HG03469 (cell line): ENCODE measurements around the gene PLXNA2.

Source experiments
- ATAC-seq: cut with Tn5 transposase; IDR thresholded peaks from one replicate; pipeline ENCODE4 v1.9.1; 2021; ENCODE audit warnings: mild to moderate bottlenecking, moderate library complexity, moderate number of reproducible peaks; ENCODE audit not compliant: unreplicated experiment

The PLXNA2 gene

DNA sequence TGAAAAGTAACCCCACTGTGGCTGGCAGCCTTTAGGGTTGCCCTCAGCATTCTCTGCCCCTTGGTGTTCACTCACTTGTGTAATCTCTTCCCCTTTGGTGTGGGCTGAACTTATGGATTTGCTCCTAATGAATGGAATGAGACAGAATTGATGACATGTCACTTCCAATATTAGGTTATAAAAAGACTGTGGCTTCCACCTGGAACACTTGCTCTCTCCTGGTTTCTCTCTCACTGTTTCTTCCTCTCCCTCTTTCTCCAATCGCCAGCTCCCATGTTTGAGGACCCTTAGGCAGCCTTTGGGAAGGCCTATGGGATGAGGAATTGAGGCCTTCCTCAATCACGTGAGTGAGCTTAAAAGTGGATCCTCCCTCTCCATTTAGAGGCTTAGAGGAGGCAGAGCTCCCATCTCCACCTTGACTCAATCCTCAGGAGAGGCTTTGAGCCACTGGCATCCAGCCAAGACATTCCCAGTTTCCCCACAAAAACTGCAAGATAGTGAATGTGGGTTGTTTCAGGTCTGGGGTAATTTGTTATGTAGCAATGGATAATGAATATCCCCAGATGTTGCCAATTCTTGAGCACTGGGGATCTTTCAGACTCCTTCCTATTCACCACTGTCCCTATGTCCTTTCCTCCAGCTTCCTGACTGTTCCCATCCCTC is 237.8 kb downstream of the PLXNA2 start:
- no peak for ATAC-seq

DNA sequence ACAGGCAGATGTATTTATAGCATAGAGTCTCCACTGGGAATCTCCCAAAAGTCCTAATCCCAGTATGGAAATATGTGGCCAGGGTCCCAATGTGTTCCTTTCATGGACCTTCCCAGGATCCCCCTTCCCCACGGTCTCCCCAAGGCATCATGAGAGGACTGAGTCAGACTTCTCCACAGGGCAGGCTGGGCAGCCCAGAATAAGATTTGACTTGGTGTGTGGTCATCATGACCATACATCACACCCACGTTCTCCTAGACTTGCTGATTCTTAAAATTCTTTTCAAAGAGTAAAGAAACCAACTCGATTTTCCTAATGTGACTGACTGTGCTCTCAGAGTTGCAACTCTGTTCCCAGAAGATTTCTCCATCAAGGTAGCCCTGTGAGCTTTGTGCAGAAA is 239.3 kb downstream of the PLXNA2 start:
- no peak for ATAC-seq

DNA sequence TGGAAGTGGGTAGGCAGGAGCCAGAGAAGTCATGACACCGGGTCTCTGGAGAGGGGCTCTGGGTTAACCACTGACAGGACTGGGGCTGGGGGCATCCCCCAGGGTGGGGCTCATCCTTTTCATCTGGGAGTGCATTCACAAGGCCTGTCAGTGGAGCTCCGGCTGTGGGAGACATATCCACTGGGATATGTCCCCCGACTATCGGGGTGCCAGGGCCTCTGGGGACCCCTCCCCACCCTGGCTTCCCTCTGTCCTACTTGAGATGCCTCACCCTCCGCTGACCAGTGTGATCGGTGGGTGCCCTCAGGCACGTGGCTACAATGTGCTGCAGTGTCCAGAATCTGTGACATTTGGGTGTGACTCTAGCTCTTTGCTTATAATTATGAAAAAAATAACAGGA is 240.9 kb downstream of the PLXNA2 start:
- no peak for ATAC-seq

- no peak for ATAC-seq
Measured at GRCh38 chr1:208002672-208003071, 241.5 kb downstream of the PLXNA2 start.

DNA sequence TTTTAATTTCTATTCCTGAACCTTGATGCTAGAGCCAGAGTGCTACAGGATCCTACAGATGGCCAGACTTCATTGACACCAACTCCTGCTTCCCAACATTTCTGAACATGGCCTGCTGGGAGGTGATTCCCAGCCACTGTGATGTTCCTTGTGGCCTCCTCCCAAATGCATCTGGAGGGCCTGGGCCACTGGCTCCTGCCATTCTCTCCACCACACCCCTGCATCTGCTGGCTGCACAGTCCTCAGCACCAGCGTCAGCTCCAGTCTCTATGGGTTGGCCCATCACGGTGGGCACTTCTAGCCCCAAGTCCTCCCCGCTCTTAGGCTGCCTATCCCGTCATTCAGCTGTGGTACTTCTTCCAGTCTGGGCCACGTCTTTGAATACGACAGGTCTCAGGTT is 242.1 kb downstream of the PLXNA2 start:
- no peak for ATAC-seq

GRCh38 chr1:208000504-208000903 is 243.7 kb downstream of the PLXNA2 start:
- ATAC-seq, result no peak

DNA sequence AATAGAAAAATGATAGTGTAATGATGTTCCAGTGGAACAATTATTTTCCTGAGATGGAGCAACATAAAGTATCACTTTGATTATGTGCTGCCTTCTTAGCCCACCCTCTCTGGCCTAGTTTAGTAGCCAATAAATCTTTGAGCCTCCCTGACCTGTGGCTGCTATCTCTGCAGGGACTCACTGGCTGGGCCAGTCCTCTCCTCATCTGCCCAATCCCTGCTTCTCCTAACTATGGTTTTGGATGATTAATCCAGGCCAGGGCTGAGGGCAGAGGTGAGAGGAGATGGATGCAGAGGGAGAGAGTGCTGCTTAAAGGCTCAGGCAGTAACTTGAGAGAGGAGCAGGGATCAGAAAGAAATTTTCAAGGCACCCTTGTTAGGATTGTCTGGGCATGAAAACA is 244.2 kb downstream of the PLXNA2 start:
- no peak for ATAC-seq

GRCh38 chr1:207999274-207999915 is 244.8 kb downstream of the PLXNA2 start:
- no peak for ATAC-seq

DNA sequence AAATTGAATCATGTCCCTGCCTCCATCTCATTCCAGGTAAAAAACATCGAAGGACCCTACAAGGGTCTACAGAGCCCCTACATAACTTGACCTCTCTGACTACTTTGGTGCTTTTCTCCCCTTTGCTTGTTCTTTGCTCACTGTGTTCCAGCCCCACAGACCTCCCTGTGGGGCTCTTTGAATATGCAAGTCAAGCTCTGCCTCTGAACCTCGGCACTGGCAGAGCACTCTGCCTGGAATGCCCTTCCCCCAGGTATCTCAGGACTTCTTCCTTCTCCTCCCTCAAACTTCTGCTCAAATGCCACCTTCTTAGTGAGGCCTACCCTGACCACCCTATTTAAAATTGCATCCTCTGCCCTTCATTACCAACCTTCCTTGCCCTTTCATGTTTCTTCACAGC is 245.5 kb downstream of the PLXNA2 start:
- ATAC-seq, result no peak

DNA sequence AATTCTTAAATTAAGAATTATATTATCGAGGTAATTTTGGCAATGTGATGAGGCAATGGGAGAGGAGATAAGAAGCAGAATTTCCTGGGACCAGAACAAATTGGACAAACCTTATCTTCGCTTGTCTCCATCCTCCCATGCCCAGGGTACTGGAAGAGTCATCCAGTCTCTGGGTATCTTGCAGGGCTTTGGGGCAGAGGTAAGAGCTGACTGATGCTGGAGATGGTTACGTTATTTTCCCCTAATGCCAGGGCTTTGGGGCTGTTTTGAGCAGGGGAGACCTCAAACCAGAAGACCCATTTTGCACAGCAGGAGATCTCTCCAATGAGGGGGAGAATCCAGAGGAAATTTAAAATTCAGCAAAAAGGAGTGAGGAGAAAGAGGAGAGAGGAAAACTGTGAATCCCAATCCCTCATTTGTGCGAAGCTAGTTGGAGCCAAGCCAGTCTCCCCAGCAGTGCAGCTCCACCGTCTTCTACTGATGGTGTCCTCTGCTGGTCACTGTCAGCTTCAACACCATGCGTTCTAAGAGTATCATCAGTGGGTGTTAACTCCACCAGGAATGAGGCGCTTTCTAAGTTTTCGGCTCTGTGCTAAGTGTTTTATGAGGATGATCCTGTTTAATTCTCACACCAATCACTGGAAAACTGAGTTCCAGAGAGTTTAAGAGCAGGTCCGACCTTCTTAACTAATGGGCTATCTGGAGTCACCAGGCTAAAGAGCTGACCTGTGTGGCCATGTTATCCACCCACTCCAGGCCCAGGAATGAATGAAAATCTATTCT is 246.5 kb downstream of the PLXNA2 start:
- ATAC-seq, result peak; percentile 44

DNA sequence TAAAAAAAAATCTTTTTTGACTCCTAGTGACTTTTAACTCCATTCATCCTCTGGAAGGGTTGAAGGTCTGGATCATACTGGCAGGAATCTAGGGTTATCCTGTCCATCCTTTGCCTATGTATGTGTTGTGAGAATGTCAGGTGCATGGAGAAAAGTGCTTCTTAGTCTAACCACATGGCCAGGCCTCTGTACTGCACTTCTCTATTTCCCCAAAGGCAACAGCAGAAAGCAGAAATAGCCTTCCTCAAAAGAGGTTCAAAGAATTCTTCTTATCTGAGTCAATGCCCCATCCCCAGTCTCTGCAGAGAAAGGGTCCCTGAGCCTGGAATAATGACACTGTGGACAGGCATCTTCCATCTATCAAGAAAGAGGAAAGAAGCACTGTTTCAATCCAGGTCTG is 247.5 kb downstream of the PLXNA2 start:
- no peak for ATAC-seq

GRCh38 chr1:207995576-207995975 is 248.6 kb downstream of the PLXNA2 start:
- no peak for ATAC-seq

GRCh38 chr1:207993477-207994445 is 250.4 kb downstream of the PLXNA2 start:
- no peak for ATAC-seq

DNA sequence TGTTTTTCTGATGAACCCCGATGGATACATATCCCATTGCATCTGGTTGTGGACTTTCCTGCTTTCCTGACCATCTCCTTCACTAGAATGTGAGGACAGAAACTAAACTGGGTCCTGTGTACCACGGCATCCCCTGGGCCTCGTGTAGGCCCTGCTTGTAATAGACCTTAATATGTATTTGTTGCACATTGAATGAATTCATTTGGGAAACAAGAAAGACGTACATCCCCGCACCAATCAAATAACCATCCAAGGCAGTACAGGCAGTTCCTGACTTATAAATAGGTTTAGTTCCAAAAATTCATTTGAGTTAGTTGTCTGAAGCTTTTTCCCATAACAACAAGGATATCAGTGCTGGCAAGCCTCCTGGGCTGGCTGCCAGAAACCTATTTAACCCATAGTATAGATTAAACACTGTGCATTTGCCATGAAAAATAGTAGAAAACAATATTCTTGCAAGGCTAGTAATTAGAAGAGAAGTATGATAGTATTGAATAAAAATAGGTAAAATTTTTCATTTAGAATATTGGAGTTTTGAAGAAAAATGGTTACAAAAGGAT is 251.4 kb downstream of the PLXNA2 start:
- ATAC-seq, result no peak

GRCh38 chr1:207991583-207992026 is 252.6 kb downstream of the PLXNA2 start:
- ATAC-seq, result no peak

- ATAC-seq, result no peak
Measured at GRCh38 chr1:207990876-207991582, 253.2 kb downstream of the PLXNA2 start.

DNA sequence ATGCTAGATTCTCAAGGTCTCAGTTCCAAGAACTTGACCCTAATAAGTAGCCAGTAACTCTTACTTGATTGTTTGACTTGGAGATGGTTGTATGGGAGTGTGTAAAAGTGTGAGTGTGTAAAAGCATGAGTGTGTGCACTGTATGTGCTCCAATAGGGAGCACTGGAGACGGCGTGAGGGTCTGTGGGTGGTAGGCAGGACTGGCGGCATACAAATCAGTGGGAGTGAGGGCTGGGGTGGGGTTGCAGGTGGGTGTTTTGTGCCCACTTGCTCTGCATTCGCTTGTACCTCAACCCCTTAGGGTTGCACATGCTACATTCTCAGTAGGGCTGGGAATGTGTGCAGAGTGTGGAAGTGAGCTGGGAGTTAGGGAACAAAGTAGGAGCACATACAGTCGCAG is 253.7 kb downstream of the PLXNA2 start:
- no peak for ATAC-seq

DNA sequence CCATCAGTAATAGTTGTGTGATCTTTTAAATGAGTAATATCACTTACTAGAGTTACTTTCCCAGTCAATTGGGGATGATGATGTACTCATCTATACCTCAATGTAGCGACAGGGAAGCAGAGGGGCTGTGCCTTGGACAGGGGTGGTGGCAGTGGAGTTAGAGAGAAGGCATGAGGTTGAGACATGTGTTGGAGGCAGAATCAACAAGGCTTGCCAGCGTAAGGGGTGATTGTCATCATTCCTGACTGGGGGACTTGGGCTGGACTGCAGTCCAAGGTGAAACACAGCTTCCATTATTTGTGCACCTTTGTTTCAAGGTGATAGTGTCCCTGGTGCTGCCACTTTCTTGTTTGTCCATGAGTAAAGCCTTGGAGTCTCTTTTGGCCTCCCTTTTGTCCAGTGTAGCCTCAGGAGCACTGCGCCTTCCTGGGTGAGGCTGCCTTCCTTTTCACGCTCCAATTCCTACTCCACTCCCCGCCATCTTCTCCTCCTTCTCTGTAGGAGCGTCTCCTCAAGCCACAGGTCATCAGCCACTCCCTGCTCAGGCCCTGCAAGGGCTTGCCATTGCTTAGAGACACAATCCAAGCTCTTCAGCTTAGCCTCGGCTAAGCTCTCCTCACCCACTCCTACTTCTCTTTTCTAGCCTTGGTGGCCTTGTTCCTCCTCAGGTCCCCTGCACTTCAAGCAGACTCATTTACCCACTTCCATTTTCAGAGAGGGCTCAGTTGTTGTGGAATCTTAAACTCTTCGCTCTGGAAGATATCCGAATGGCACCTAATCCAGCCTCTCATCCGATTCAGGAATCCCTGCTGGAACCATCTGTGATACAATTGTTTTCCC is 255.6 kb downstream of the PLXNA2 start:
- no peak for ATAC-seq

DNA sequence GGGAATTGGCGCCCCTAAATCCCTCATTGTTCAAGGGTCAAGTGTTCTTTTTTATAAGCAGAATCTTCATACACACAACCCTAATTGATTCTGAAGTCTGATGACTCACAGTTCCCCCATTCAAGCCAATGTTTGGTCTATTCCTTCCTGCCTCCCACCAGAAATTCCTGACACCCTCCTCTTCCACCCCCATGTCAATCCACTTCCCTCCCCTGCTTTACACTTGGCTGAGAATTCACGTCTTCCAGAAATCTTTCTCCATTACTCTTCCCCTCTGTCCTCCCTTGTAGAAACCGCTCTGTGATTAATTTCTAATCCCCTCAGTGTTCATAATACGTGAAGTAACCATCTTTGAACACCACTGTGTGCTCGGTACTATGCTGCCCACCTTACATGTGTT is 257.0 kb downstream of the PLXNA2 start:
- ATAC-seq, result no peak
